HG03039 (cell line): ENCODE measurements around the gene TMEM43.

Source experiments
- ATAC-seq: cut with Tn5 transposase; IDR thresholded peaks from one replicate; pipeline ENCODE4 v1.9.1; 2021; ENCODE audit warnings: mild to moderate bottlenecking, moderate library complexity; ENCODE audit not compliant: unreplicated experiment

The TMEM43 gene

GRCh38 chr3:14137445-14137844 is 12.6 kb downstream of the TMEM43 start:
- ATAC-seq = no peak

GRCh38 chr3:14138109-14138877 is 13.4 kb downstream of the TMEM43 start:
- ATAC-seq = no peak

GRCh38 chr3:14138878-14139655 is 14.2 kb downstream of the TMEM43 start:
- ATAC-seq = no peak

- ATAC-seq = no peak
These were observed 14.9 kb downstream of the TMEM43 start for GRCh38 chr3:14139771-14140170.

- ATAC-seq = no peak
These were observed 15.8 kb downstream of the TMEM43 start for GRCh38 chr3:14140668-14141067.

- no peak for ATAC-seq
These were observed 16.3 kb downstream of the TMEM43 start for GRCh38 chr3:14141144-14141543.

- no peak for ATAC-seq
These were observed 16.9 kb downstream of the TMEM43 start for GRCh38 chr3:14141602-14142341.

GRCh38 chr3:14142567-14143270 is 17.9 kb downstream of the TMEM43 start:
- ATAC-seq = no peak

GRCh38 chr3:14143271-14144225 is 18.7 kb downstream of the TMEM43 start:
- ATAC-seq = no peak

- ATAC-seq = peak; percentile 92
These were observed 19.7 kb downstream of the TMEM43 start for GRCh38 chr3:14144423-14145075.

GRCh38 chr3:14145236-14145635 is 20.4 kb downstream of the TMEM43 start:
- no peak for ATAC-seq

- no peak for ATAC-seq
These were observed 21.0 kb downstream of the TMEM43 start for GRCh38 chr3:14145670-14146380.

GRCh38 chr3:14146381-14147065 is 21.7 kb downstream of the TMEM43 start:
- ATAC-seq = no peak

- no peak for ATAC-seq
These were observed 22.2 kb downstream of the TMEM43 start for GRCh38 chr3:14147066-14147435.

GRCh38 chr3:14147617-14148016 is 22.8 kb downstream of the TMEM43 start:
- ATAC-seq = no peak

- ATAC-seq = no peak
These were observed 23.5 kb downstream of the TMEM43 start for GRCh38 chr3:14148041-14148985.

- no peak for ATAC-seq
These were observed 25.2 kb downstream of the TMEM43 start for GRCh38 chr3:14150078-14150477.
